SK-N-SH (cell line): ENCODE measurements around the gene RCAN1.

Experiments
- RCOR1 ChIP-seq: fragments of 150-350 bp; IDR thresholded peaks from 2 replicates; pipeline ENCODE4 v1.6.1; 2017; ENCODE audit warnings: antibody characterized with exemption, low read length
- TF ChIP-seq, protein P1 (sequence below): fragments of 200-600 bp; sonication (generic); IDR thresholded peaks from 2 replicates; pipeline ENCODE4 v1.6.1; 2017; ENCODE audit warnings: antibody characterized with exemption, mild to moderate bottlenecking, moderate library complexity
- TF ChIP-seq, protein P2 (sequence below): IDR thresholded peaks from 2 replicates; pipeline ENCODE4 v1.6.1; 2012; ENCODE audit warnings: mild to moderate bottlenecking, low read depth, low read length, moderate library complexity

- no peak for TF ChIP-seq RCOR1
- TF ChIP-seq, protein P1, sequence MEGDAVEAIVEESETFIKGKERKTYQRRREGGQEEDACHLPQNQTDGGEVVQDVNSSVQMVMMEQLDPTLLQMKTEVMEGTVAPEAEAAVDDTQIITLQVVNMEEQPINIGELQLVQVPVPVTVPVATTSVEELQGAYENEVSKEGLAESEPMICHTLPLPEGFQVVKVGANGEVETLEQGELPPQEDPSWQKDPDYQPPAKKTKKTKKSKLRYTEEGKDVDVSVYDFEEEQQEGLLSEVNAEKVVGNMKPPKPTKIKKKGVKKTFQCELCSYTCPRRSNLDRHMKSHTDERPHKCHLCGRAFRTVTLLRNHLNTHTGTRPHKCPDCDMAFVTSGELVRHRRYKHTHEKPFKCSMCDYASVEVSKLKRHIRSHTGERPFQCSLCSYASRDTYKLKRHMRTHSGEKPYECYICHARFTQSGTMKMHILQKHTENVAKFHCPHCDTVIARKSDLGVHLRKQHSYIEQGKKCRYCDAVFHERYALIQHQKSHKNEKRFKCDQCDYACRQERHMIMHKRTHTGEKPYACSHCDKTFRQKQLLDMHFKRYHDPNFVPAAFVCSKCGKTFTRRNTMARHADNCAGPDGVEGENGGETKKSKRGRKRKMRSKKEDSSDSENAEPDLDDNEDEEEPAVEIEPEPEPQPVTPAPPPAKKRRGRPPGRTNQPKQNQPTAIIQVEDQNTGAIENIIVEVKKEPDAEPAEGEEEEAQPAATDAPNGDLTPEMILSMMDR = no peak
- TF ChIP-seq, protein P2, sequence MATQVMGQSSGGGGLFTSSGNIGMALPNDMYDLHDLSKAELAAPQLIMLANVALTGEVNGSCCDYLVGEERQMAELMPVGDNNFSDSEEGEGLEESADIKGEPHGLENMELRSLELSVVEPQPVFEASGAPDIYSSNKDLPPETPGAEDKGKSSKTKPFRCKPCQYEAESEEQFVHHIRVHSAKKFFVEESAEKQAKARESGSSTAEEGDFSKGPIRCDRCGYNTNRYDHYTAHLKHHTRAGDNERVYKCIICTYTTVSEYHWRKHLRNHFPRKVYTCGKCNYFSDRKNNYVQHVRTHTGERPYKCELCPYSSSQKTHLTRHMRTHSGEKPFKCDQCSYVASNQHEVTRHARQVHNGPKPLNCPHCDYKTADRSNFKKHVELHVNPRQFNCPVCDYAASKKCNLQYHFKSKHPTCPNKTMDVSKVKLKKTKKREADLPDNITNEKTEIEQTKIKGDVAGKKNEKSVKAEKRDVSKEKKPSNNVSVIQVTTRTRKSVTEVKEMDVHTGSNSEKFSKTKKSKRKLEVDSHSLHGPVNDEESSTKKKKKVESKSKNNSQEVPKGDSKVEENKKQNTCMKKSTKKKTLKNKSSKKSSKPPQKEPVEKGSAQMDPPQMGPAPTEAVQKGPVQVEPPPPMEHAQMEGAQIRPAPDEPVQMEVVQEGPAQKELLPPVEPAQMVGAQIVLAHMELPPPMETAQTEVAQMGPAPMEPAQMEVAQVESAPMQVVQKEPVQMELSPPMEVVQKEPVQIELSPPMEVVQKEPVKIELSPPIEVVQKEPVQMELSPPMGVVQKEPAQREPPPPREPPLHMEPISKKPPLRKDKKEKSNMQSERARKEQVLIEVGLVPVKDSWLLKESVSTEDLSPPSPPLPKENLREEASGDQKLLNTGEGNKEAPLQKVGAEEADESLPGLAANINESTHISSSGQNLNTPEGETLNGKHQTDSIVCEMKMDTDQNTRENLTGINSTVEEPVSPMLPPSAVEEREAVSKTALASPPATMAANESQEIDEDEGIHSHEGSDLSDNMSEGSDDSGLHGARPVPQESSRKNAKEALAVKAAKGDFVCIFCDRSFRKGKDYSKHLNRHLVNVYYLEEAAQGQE = no peak
These were observed 35.5 kb downstream of the RCAN1 start for GRCh38 chr21:34579411-34579810.
